Cerebellar nuclear complex (tissue), 1 donor: ENCODE results near the gene CPT1C.

ENCODE experiments used
- DNase-seq, 2 experiments: peaks; one replicate each; lab custom pipeline; 2025; lab: John Stamatoyannopoulos, UW

The CPT1C gene

GRCh38 chr19:49681830-49682229 is 9.1 kb upstream of the CPT1C start:
- no peak for DNase-seq

- no peak for DNase-seq
Measured at GRCh38 chr19:49682274-49682673, 8.6 kb upstream of the CPT1C start.

GRCh38 chr19:49683814-49684250 is 7.1 kb upstream of the CPT1C start:
- DNase-seq = no peak

- DNase-seq = no peak
Measured at GRCh38 chr19:49684251-49684982, 6.5 kb upstream of the CPT1C start.

GRCh38 chr19:49684983-49685553 is 5.8 kb upstream of the CPT1C start:
- no peak for DNase-seq

GRCh38 chr19:49685845-49686332 is 5.0 kb upstream of the CPT1C start:
- no peak for DNase-seq

GRCh38 chr19:49686503-49687088 is 4.3 kb upstream of the CPT1C start:
- no peak for DNase-seq

- DNase-seq = no peak
Measured at GRCh38 chr19:49687150-49687549, 3.8 kb upstream of the CPT1C start.

GRCh38 chr19:49687566-49688316 is 3.2 kb upstream of the CPT1C start:
- DNase-seq = no peak

- no peak for DNase-seq
Measured at GRCh38 chr19:49688531-49689132, 2.3 kb upstream of the CPT1C start.

GRCh38 chr19:49689133-49690078 is 1.5 kb upstream of the CPT1C start, which contains the start of gene ADM5:
Gene ADM5 (plus strand): TSS chr19:49689594. CDS start chr19:49689838, 244 bp downstream.
- peak in 1 of 2 experiments; percentile 51 for DNase-seq

- DNase-seq = no peak
Measured at GRCh38 chr19:49690079-49690655, 749 bp upstream of the CPT1C start.

- no peak for DNase-seq
Measured at GRCh38 chr19:49691243-49692146, 579 bp downstream of the CPT1C start.

- peak in 1 of 2 experiments; percentile 20 for DNase-seq
Measured at GRCh38 chr19:49692147-49692506, 1.2 kb downstream of the CPT1C start.

GRCh38 chr19:49696115-49696514 is 5.2 kb downstream of the CPT1C start:
- DNase-seq = no peak

- DNase-seq = no peak
Measured at GRCh38 chr19:49696865-49697264, 5.9 kb downstream of the CPT1C start.

GRCh38 chr19:49699364-49699763 is 8.4 kb downstream of the CPT1C start:
- DNase-seq = no peak

- DNase-seq = no peak
Measured at GRCh38 chr19:49700563-49700962, 9.6 kb downstream of the CPT1C start.

- no peak for DNase-seq
Measured at GRCh38 chr19:49701271-49701786, 10.4 kb downstream of the CPT1C start.
